ENCODE results near the gene PEPD. TPM values are rescaled to one million over a fixed set of nuclear protein-coding genes. Genes with fewer than 3 reads are reported as not detected.

The PEPD gene
- total RNA-seq, 2 experiments from 2014 or later = 17.5 to 23.0 TPM

GRCh38 chr19:33375837-33376159 lies 145.8 kb downstream of the PEPD start:
- Mint-ChIP-seq H3K4me3 (peak overlapping the region; percentile 80), H3K9me3 (no peaks in the 10 kb centered on the region), H3K4me1 (ENCODE audit: low read depth) (peaks cover 63% of the 10 kb centered on the region), H3K27ac (peak overlapping the region; percentile 65), H3K27me3 (no peaks in the 10 kb centered on the region), H3K36me3 (ENCODE audit: low read depth) (peaks cover 19% of the 10 kb centered on the region)
- ATAC-seq (ENCODE audit: poor library complexity) (no peak), DNase-seq (no peak)
- Histone ChIP-seq H3K4me3 (ENCODE audit: low read length) (no peak overlapping the region), H3K36me3 (ENCODE audit: insufficient read depth, low read length) (peaks cover 7% of the 10 kb centered on the region), H3K27ac (ENCODE audit: low read depth in 1 of 2, low read length in 2 of 2) (no peak overlapping the region), H3K4me1 (ENCODE audit: insufficient read depth, low read length) (peaks cover 40% of the 10 kb centered on the region), H3K27me3 (ENCODE audit: control insufficient read depth in 1 of 2, insufficient read depth in 2 of 2, low read length in 2 of 2) (no peaks in the 10 kb centered on the region), H3K9me3 (ENCODE audit: control insufficient read depth in 1 of 2, insufficient read depth in 1 of 2, low read length in 2 of 2) (no peaks in the 10 kb centered on the region)
- intact Hi-C loops (cut with DNase I, micrococcal nuclease) = loop anchor here in 1 of 2 experiments (2.0 to 10.0 kb wide), 2 partner anchors 199 to 971 kb away; partner anchors contain the start of gene DPY19L3
- CTCF ChIA-PET = no interaction called here
- TF ChIP-seq, protein P1, sequence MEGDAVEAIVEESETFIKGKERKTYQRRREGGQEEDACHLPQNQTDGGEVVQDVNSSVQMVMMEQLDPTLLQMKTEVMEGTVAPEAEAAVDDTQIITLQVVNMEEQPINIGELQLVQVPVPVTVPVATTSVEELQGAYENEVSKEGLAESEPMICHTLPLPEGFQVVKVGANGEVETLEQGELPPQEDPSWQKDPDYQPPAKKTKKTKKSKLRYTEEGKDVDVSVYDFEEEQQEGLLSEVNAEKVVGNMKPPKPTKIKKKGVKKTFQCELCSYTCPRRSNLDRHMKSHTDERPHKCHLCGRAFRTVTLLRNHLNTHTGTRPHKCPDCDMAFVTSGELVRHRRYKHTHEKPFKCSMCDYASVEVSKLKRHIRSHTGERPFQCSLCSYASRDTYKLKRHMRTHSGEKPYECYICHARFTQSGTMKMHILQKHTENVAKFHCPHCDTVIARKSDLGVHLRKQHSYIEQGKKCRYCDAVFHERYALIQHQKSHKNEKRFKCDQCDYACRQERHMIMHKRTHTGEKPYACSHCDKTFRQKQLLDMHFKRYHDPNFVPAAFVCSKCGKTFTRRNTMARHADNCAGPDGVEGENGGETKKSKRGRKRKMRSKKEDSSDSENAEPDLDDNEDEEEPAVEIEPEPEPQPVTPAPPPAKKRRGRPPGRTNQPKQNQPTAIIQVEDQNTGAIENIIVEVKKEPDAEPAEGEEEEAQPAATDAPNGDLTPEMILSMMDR (IDR thresholded peaks at IDR 0.05) = no peak
- POLR2A ChIA-PET = no interaction called here

DNA sequence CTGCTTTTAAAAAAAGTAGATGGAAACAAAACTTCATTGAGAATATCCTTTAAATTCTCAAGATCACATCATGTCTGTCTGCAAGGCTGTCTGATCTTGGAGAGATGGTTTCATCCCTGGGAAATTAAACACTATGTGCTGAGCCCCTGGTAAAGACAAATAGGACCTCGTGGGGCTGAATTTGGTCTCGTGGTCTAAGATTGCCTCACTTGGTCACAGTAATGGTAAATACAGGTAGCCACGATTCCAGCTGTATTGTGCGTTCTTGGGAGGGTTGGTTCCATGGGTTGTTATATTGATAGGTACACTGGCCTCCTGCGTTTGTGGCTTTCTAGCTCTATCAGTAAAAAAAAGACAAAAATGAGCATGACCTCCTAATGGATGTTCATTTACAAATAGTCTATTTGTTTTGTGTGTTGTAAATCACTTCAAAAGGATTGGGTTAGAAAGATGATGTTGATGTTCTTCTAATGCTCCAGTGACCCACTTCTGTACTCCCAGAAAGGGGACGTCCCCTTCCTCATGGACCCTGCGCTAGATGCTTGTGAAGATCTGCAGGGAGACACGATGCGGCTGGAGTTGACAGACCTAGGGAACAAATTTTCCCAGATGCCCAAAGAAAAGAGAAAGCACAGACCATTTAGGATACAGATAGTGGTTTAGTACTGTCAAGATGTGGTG lies 146.3 kb downstream of the PEPD start:
- no peak for ATAC-seq (ENCODE audit: poor library complexity)

DNA sequence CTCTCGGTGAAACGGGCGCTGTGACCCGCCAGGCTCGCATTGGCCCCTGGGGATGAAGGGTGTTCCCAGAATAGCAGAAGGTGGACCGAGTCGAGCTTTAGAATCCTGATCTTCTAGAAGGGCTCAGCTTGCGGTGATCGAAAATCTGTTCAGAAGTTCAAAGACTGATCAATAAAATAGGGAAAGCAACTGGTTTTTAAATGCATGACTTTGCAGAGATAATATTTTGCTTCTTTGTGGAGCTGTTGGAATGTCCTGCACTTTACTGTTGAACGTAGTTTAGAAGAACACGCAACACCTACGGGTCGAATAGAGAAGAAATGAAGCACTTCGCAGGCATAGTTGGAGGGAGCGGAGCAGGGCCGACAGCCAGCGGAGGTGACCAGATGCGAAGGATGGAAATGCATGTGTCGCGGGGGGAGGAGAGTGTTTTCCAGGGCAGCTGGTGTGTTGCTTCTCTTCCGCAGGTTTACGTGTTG lies 147.3 kb downstream of the PEPD start:
- intact Hi-C loops (cut with DNase I, micrococcal nuclease) = loop anchor here in 1 of 2 experiments (2.0 to 10.0 kb wide), 6 partner anchors 72 to 969 kb away; partner anchors contain the start of genes CEBPA, CEP89, DPY19L3 and FAAP24
- no peaks in the 10 kb centered on the region for H3K9me3 Mint-ChIP-seq
- H3K36me3 Mint-ChIP-seq (ENCODE audit: low read depth) = peaks cover 8% of the 10 kb centered on the region
- Histone ChIP-seq H3K4me1 (ENCODE audit: insufficient read depth, low read length) (peaks cover 40% of the 10 kb centered on the region), H3K27me3 (ENCODE audit: control insufficient read depth in 1 of 2, insufficient read depth in 2 of 2, low read length in 2 of 2) (no peaks in the 10 kb centered on the region), H3K36me3 (ENCODE audit: insufficient read depth, low read length) (peaks cover 4% of the 10 kb centered on the region), H3K4me3 (ENCODE audit: low read length) (peak overlapping the region; percentile 97), H3K9me3 (ENCODE audit: control insufficient read depth in 1 of 2, insufficient read depth in 1 of 2, low read length in 2 of 2) (no peaks in the 10 kb centered on the region), H3K27ac (ENCODE audit: low read depth in 1 of 2, low read length in 2 of 2) (no peak overlapping the region)
- peak overlapping the region; percentile 65 for H3K27ac Mint-ChIP-seq
- peaks cover 55% of the 10 kb centered on the region for H3K4me1 Mint-ChIP-seq (ENCODE audit: low read depth)
- TF ChIP-seq, protein P1 (IDR thresholded peaks at IDR 0.05) = peak; percentile 32
- DNase-seq (peak in 3 of 14 experiments; percentile 12 to 67 (median 34)), ATAC-seq (ENCODE audit: poor library complexity) (no peak)
- H3K27me3 Mint-ChIP-seq = no peaks in the 10 kb centered on the region
- H3K4me3 Mint-ChIP-seq = peak overlapping the region; percentile 80
- CTCF ChIA-PET = interaction anchor here (1.0 to 2.0 kb wide), 5 partner anchors 9 to 197 kb away, joined by 3 to 8 read pairs (median 5); partner anchors contain the start of gene CEBPA
- POLR2A ChIA-PET = interaction anchor here (0.9 to 3.8 kb wide), 11 partner anchors 8 to 760 kb away, joined by 3 to 42 read pairs (median 5); partner anchors contain the start of genes CEBPA and GPATCH1

More for the DNA sequence above, 146.3 kb downstream of the PEPD start:
- Histone ChIP-seq H3K4me3 (ENCODE audit: low read length) (peak overlapping the region; percentile 97), H3K4me1 (ENCODE audit: insufficient read depth, low read length) (peaks cover 40% of the 10 kb centered on the region), H3K36me3 (ENCODE audit: insufficient read depth, low read length) (peaks cover 7% of the 10 kb centered on the region), H3K27me3 (ENCODE audit: control insufficient read depth in 1 of 2, insufficient read depth in 2 of 2, low read length in 2 of 2) (no peaks in the 10 kb centered on the region), H3K9me3 (ENCODE audit: control insufficient read depth in 1 of 2, insufficient read depth in 1 of 2, low read length in 2 of 2) (no peaks in the 10 kb centered on the region), H3K27ac (ENCODE audit: low read depth in 1 of 2, low read length in 2 of 2) (no peak overlapping the region)
- POLR2A ChIA-PET = interaction anchor here (1.8 to 3.8 kb wide), 4 partner anchors 31 to 294 kb away, joined by 5 to 42 read pairs (median 8); partner anchors contain the start of genes CEBPA and GPATCH1
- peak overlapping the region; percentile 80 for H3K4me3 Mint-ChIP-seq
- no peaks in the 10 kb centered on the region for H3K27me3 Mint-ChIP-seq
- intact Hi-C loops (cut with DNase I, micrococcal nuclease) = loop anchor here in 1 of 2 experiments (2.0 to 10.0 kb wide), 2 partner anchors 198 to 970 kb away; partner anchors contain the start of gene DPY19L3
- no peak for DNase-seq
- peaks cover 18% of the 10 kb centered on the region for H3K36me3 Mint-ChIP-seq (ENCODE audit: low read depth)
- CTCF ChIA-PET = interaction anchor here (1.4 to 2.0 kb wide), 3 partner anchors 32 to 198 kb away, joined by 4 to 8 read pairs (median 5); no protein-coding TSS in a partner anchor
- H3K27ac Mint-ChIP-seq = peak overlapping the region; percentile 65
- peaks cover 63% of the 10 kb centered on the region for H3K4me1 Mint-ChIP-seq (ENCODE audit: low read depth)
- TF ChIP-seq, protein P1 (IDR thresholded peaks at IDR 0.05) = no peak
- H3K9me3 Mint-ChIP-seq = no peaks in the 10 kb centered on the region

Measured in CD4-positive, alpha-beta T cell (primary cell).